GM21528 (cell line): ENCODE results near the gene RCAN2.

Experiments used
- ATAC-seq: cut with Tn5 transposase; IDR thresholded peaks from one replicate; pipeline ENCODE4 v1.9.1; 2021; ENCODE audit warnings: mild to moderate bottlenecking, moderate library complexity; ENCODE audit not compliant: unreplicated experiment, low FRiP score

RCAN2 gene

DNA sequence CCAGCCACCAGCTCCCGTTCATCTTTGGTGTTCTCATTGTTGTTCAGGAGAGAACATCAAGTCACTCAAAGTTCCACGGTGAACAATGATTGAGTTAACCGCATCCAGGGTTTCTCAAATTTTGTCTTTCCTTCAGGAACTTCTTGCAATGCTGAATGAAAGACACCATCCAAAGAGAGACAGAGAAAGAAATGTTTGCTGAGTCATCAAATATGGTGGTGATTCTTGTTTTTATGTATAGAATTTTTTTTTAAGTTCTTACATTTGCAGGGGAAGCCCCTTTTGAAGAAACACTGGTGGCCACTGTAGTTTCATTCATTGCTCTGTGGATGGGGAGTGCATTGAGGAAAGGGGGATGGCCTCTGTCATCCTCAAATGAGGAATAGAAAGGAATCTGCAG lies 258.1 kb downstream of the RCAN2 start:
- no peak for ATAC-seq

DNA sequence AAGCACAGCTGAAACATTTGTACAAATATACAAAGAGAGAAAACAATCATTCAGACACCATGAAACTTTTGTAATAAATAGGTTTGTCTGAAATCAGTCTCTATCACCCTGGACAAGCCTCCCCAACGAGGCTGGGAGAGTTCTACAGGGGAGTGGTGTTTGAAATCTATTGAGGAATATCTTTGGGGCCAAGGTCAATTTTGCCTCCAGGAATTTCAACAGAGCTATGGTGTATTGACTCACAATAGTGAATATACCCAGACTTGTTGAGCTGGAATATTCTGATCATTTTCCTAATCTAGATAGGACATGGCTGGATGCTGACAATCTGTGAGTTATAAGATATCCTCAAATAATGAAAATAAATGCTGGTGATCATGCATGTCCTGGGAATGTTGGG lies 269.0 kb downstream of the RCAN2 start:
- no peak for ATAC-seq

DNA sequence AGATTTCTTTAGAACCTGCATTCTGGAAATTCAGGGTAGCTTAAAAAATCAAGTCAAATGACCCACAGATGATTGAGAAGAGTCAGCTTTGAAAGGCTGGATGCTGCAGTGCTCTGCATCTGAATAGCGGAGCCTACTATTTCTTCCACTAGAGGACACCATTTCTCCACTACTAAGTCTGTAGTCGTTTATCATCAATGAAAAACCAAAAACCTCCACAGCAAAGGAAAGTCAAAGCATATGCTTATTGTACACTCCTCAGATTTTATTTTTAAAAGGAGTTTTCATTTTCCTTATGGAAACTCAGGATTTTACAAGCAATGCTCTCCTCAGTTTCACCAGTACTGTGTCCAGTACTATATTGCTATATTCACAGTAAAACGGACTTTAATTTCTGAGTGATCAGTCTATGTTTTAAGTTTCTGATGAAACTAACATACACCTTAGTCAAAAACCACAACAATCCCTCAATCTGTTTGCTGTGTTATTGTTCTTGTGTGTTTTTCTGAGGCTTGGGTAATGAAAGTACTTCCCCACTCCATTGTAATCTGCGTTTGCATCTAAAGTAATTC lies 269.9 kb downstream of the RCAN2 start:
- ATAC-seq: peak; percentile 63

DNA sequence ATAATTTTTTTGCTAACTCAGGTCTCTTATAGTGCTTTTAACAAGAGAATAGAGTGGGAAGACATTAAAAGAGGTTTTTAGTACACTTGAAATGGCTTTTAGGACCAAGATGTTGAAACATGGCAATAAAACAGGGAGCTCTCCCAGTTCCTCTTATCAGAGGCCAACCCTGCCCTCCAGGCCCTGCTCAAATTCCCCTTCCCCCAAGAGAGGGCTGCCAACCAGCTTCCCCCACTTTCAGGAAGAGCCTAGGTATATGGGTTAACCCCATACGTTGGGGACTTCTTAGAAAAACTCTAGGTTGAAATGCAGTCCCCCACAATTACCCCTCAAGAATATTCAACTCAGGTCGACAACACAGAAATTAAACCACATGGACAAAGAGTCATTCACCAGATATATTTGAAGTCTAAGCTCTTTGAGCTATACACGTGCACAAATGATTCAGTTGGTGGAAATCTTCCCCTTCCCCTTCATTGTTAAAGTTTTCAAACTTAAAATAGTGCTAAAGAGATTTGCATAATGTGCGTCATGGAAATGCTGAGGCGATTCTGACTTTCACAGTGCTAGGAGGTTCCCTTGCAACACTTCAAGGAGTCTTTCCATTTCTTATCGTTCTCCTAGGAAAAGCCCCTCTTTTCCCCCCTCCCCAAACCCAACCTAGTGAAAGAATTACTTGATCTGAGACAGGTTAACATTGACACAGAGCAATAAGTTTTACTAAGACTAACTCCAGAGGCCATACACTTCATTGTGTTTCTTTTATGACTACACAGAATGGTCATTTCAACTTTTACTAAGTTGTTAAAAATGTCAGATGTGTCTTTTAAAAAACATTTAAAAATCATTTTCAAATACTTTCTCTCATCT lies 270.7 kb downstream of the RCAN2 start:
- ATAC-seq: peak; percentile 68

GRCh38 chr6:46219661-46220060 lies 271.6 kb downstream of the RCAN2 start:
- ATAC-seq: no peak

DNA sequence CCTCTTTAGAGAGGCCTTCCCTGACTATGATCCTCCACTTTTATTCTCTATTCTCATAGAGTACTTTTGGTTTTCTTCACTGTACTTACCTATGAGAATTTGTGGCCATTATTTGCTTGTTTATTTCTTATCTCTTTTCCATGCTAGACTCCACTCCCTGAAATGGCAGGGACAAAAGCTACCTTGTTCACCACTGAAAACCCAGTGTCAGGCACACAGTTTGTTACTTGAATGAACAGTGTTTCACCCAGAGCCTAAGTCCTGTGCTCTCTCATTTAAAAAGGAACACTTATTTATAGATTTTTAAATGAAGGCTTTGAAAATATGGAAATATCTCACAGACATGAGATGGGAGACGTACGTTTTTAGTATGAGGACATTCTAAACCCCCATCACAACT lies 272.8 kb downstream of the RCAN2 start:
- no peak for ATAC-seq

DNA sequence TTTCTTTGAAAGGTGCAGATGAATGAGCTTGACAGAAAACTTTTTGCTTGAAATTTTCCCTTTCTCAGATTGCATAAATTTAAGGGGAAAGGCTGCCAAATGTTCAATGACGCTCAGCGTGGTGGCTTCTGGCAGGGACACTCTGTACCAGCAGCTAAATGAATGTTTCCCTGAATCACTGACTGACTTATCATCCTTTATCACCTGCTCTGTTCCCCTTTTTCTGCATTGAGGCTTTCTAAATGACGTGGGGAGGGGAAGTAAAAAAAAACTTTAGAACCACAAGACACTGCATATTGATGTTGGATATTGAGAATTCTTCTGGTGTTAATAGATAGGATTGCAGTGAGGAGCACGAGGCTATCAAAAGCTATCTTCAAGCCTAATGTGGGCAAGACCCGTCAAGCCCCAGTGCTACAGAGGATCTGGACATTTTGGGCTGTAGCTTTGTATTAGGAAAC lies 273.5 kb downstream of the RCAN2 start:
- peak; percentile 56 for ATAC-seq

DNA sequence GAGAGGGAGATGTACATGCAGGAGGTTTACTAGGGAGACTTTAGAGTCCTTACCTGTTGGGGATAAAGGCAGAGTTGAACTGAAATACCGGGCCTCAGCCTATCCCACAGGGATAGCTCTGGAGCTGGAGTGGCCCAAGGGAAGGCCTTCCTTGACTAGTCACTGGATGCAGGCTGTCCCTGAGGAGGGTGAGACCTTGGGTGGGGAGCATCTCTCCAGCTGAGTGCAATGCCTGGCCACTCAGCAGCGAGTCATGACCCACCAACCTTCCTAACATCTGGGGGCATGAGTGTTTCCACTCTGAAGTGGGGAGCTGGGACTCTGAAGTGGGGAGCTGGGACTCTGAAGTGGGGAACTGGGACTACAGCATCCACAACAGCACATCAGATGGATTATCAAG lies 274.4 kb downstream of the RCAN2 start:
- ATAC-seq: no peak

DNA sequence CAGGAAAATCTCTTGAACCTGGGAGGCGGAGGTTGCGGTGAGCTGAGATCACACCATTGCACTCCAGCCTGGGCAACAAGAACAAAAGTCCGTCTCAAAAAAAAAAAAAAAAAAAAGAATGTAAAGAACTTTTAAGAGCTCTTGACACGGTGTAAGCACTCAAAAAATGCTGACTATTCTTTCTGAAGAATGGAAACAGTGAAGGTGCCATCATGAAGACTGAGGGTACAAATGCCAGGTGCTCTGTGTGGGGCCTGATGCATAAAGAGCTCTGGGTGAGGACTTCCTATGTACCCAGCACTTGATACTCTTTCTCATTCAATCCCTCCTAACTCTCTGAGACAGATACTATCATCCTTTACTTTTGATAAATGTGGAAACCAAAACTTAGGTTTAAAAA lies 275.5 kb downstream of the RCAN2 start:
- ATAC-seq: no peak

DNA sequence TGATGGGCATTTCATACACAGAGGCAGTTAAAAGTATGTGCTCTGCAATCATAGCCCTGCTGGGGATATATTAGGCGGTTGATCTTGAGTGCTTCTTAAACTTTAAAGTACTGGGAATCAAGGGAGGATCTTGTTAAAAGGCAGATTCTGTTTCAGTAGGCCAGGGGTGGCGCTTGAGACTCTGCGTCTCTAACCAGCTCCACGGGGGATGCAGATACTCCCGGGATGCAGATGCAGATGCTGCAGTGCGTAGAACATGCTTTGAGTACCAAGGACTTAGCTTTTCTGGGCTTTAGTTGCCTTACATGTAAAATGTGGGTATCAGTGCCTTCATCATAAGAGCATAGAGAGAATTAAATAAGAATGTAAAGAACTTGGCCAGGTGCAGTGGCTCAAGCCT lies 276.0 kb downstream of the RCAN2 start:
- no peak for ATAC-seq

GRCh38 chr6:46211917-46212316 lies 279.3 kb downstream of the RCAN2 start:
- no peak for ATAC-seq

DNA sequence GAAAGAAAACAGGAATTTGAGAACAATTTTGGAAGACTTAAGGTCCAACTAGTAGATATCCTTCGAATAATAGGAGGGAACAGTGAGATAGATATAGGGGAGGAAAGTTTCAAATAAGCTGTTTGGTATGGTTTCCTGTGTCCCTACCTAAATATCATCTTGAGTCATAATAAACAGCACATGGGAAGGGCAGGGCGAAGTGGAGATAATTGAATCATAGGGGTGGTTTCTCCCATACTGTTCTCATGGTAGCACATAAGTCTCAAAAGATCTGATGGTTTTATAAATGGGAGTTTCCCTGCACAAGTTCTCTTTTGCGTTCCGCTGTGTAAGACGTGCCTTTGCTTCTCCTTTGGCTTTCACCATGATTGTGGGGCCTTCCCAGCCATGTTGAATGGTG lies 281.0 kb downstream of the RCAN2 start:
- no peak for ATAC-seq

- no peak for ATAC-seq
Measured at GRCh38 chr6:46208303-46208702, 282.9 kb downstream of the RCAN2 start.

DNA sequence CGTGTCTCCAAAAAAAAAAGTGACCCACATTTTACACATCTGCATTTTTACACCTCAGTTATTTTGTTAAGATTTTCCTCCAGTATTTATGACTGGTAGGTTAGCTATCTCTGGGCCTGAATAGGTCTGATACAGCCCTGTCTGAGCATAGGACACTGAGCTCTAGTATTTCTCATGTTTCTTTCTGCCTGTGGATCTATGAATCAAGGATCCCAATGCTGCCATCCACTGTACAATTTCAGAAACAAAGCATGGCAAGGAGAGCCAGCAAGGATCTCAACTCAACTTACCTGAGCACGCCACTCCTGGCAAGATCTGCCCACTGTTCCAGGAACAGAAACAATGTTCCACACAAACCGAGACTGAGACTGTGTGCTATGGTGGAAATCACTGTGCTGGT lies 284.1 kb downstream of the RCAN2 start:
- no peak for ATAC-seq

DNA sequence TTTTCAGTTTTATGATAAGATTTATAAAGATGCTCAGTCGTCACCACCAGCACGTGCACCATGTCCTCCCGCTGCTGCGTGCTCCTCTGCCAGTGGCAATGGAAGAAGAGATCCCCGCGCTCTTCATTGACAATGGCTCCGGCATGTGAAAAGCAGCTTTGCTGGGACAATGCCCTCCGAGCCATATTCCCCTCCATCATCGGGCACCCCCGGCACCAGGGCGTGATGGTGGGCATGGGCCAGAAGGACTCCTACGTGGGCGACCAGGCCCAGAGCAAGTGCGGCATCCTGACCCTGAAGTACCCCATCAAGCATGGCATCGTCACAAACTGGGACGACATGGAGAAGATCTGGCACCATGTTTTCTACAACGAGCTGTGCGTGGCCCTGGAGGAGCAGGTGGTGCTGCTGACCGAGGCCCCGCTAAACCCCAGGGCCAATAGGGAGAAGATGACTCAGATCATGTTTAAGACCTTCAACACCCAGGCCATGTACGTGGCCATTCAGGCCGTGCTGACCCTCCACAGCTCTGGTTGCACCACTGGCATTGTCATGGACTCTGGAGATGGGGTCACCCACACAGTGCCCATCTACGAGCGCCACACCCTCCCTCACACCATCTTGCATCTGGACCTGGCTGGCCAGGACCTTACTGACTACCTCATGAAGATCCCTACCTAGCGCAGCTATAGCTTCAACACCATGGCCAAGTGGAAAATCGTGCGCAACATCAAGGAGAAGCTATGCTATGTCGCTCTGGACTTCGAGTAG lies 286.2 kb downstream of the RCAN2 start:
- no peak for ATAC-seq

GRCh38 chr6:46203391-46204177 lies 287.7 kb downstream of the RCAN2 start:
- no peak for ATAC-seq

DNA sequence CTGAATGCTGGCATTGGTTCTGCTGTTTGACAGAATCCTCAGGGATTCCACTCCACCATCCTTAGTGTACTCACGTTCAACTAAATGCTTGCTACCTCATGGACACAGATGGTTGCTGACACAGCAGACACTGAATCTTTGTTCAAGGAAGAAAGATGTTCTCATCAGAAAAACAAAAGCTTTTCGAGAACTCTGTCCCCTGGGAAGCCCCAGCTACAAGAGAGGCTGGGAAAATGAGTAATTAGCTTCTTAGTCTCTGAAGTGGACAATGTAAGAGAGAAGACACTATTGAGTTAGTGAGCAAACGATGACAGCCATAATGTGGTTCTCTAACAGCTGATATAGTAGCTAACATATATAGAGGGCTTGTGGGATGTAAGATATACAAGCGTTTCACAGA lies 289.5 kb downstream of the RCAN2 start:
- ATAC-seq: no peak

DNA sequence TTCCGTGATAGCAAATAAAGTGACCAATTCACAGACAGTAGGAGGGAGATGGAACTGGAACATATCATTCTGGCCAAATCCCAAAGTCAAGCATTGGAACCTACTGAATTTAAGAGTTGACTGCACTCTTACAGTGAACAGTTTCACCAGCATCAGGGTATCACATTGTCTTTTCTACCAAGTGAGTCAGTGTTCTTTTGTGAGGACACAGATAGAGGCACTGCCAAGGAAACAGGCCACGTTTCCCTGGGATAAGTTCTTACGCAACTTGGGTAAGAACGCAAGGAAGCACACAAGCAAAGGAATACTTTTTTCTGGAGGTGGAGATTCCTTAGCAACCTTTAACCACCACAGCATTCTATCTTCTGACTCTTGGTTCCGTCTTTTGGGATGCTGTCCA lies 291.9 kb downstream of the RCAN2 start:
- no peak for ATAC-seq

- ATAC-seq: no peak
Measured at GRCh38 chr6:46191961-46192360, 299.3 kb downstream of the RCAN2 start.

DNA sequence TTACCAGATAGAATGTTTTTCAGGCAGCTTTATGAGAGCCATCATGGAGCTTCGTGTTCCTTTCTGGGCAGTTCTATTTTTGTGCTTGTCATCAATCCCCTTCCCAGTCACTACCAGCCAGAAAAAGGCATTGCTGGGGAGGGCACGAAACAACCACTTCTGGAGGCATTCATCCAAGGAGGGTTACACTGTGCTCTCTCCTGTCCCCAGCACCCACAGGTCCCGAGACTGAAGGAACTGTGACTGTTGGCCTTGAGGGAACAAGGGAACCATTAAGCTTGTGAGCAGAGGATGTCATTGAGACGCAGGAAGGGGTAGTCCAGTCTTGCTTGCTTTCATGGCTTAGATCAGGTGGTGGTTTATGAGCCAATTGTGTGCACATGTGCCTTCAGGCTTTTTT lies 300.4 kb downstream of the RCAN2 start:
- no peak for ATAC-seq

GRCh38 chr6:46189726-46190125 lies 301.5 kb downstream of the RCAN2 start:
- no peak for ATAC-seq
